NK-92 treated with Interleukin-12 subunit alpha and Interleukin-12 subunit beta, amount 100 ng/mL, for 24 hours (cell line): ENCODE data around the gene FBXO46.
A peak's percentile ranks its signal among the peaks of the same experiment; 100 is the strongest.

Experiments
- DNase-seq: peaks from one replicate; lab custom pipeline; 2025; lab: John Stamatoyannopoulos, UW

FBXO46 gene

DNA sequence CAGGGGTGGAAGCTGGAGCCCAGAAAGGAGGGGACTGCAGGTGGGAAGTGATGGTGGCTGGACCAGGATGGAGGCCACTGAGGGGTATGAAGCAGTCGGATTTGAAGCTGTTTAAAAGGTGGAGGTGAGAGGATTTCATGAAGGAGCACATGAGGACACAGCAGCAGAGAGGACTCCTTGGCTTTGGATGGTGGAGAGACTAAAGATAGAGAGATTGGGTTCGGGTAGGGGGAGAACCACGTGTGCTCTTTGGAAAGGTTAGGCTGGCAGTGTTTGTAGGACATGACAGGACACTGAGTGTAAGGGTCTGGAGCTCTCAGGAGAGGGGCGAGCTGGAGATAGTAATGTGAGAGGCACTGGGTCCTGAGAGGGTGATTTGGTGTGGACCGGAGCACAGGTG lies 47.8 kb downstream of the FBXO46 start:
- no peak for DNase-seq

DNA sequence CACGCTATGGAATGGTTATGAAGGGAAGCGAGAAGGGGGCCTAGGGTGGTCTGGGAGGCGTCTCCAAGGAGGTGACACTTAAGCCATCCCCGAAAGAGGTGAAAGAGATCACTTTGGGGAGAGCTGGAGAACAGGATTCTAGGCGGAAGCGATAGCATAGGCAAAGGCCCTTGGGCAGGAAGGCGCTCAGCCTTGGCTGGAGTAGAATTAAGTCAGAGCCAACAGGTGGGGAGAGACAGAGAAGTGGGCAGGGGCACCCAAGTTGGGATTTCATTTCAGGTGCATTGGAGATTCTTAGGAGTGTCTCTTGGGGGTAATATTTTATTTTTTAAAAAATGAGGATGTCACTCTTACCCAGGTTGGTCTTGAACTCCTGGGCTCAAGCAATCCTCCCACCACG lies 48.6 kb downstream of the FBXO46 start:
- DNase-seq: no peak

DNA sequence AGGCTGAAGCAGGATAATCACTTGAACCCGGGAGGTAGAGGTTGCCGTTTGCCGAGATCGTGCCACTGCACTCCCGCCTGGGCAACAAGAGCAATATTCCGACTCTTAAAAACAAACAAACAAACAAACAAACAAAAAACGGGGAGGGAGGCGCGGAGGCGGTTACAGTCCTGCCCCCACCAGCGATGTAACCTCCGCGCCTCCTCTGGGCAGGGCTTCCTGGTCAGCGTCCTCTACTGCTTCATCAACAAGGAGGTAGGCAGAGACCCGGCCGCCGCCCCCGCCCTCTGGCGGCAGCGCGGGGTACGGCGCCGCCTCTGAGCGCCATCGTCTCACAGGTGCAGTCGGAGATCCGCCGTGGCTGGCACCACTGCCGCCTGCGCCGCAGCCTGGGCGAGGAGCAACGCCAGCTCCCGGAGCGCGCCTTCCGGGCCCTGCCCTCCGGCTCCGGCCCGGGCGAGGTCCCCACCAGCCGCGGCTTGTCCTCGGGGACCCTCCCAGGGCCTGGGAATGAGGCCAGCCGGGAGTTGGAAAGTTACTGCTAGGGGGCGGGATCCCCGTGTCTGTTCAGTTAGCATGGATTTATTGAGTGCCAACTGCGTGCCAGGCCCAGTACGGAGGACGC lies 49.2 kb downstream of the FBXO46 start:
- peak; percentile 68 for DNase-seq

DNA sequence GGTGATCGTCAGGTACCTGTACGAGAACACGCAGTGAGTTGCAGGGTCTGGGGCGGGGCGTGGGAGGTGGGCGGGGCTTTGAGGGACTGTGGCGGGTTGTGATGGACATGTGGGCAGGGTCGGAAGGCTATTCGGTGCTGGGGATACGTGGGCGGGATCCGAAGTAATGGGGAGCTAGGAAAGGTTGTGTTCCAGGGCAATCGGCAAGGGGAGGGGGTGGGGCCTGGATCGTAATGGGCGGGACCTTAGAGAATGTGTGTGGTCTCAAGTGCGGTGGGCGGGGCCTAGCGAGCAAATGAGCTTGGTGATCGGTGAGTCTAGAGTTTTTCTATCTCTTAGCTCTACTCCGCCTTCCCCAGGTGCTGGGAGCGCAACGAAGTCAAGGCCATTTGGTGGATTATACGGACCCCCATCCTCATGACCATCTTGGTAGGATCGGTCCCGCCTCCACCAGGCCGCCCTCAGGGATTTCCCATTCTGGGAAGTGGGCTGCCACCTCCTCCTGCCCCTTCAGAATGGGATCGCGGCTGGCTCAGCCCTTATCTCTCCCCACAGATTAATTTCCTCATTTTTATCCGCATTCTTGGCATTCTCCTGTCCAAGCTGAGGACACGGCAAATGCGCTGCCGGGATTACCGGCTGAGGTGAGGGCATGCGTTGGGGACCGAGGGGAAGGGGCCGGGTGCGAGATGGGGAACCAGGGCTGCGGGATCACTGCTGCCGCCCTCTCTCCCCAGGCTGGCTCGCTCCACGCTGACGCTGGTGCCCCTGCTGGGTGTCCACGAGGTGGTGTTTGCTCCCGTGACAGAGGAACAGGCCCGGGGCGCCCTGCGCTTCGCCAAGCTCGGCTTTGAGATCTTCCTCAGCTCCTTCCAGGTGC lies 53.1 kb downstream of the FBXO46 start:
- DNase-seq: no peak

DNA sequence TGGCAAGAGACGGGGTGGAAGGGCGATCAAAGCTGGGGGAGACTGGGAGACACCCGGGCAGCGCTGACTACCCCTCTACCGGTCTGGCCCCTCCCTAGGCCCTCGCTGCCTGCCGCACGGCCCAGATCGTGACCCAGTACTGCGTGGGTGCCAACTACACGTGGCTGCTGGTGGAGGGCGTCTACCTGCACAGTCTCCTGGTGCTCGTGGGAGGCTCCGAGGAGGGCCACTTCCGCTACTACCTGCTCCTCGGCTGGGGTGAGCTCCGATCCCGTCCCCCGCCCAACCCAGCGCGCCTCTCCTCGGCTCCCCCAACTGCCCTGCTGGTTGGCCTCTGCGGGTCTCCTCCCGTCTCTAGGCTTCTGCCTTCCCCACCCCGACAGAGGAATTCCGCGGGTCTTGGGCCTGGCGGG lies 53.8 kb downstream of the FBXO46 start:
- no peak for DNase-seq

DNA sequence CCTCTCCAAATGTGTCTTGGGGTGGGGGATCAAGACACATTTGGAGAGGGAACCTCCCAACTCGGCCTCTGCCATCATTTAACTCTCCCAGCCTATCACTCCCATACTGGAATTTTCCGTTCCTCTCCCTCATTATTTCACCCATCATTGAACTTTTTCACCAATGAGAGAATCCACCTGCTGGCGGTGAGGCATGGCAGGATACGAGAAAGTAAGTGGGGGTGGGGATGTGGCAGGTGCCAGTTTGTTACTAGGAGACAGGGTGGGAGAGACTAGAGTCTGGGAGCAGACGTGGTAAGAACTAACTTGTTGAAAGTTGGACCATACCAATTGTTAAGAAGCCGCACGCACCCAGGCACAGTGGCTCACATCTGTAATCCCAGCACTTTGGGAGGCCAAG lies 55.8 kb downstream of the FBXO46 start:
- no peak for DNase-seq

DNA sequence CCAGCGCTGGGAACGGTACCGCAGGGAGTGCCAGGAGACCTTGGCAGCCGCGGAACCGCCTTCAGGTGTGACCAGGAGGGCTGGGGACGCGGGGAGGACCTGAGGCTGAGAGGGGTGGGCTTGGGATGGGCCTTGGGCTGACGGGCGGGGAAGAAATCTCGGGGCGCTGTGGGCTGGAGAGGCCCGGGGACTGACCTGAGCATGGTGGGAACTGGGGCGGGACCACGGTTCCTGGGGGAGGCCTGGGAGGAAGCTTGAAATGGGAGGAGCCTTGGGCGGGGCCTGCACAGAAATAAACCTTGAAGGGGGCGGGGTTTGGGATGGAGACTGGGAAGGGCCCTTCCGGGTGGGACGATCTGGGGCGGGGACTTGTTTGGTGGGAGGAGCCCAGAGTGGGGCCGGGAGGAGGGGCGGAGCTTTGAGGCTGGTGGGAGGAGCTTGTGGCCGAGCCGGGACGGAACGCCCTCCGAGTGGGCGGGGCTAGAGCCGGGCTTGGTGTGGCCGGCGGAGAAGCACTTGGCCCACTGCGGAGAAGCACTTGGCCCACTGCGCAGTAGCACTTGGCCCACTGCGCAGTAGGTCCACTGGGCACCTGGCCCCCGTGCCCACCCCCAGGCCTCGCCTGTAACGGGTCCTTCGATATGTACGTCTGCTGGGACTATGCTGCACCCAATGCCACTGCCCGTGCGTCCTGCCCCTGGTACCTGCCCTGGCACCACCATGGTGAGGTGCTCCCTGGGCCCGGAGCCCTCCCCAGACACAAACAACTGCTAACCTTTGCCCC lies 59.8 kb downstream of the FBXO46 start:
- DNase-seq: no peak

DNA sequence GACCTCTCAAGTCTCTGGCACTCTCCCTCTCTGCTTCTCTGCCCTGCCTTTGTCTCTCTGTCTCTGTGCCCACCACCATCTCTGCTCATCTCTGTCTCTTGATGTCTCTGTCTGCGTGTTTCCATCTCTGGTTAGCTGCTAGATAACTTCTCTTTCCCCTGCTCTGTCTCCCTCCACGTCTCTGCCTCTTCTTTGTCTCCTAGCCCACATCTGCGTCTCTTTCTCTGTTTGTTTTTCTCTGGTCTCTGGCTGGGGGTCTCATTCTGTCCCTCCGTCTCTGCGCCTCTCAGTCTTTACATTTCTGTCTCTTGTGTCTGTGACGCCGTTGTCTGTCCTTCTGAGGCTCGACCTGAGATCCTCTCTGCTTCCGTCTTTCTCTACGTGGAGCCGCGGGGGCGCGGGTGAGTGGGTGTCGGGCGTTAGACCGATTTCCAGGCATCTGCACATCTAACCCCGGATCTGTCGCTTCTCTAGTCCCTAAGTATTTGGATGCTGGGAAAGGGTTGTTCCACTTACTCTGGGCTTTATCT lies 62.3 kb downstream of the FBXO46 start:
- no peak for DNase-seq

DNA sequence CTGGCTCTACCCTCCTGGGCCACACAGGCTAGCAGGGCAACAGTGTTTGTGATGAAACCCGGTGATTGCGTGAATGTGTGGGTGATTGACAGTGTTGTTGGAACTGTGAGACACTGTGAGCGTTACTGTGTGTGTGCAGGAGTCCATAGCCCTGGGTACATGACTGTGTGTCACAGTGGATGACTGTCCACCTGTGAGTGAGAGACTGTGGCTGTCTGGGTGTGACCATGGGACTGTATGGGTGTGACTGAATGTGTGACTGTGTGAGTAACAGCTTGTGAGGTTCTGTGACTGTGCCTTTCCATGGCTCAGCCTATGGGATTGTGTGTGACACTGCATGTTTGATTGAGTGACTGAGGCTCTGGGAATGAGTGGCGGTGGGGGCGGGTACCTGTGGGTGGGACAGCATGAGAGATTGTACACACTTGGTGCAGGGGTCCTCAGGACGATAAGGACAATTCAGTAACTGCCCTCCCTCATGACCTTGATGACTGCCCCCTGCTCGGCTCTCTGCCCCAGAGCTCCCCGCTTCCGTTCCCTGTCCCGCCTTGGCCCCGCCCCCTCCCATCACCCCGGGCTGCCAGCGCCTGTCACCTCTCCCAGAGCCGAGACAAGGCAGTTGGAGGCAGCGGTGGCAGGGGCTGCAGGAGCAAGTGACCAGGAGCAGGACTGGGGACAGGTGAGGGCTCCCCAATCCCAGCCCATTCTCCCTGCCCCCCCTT lies 62.9 kb downstream of the FBXO46 start, which contains the start of gene GIPR:
GIPR (plus strand) TSS at position 602 of the 722 bp plus-strand sequence. CDS start 1,300 bp downstream, outside the sequence.
- peak; percentile 77 for DNase-seq

DNA sequence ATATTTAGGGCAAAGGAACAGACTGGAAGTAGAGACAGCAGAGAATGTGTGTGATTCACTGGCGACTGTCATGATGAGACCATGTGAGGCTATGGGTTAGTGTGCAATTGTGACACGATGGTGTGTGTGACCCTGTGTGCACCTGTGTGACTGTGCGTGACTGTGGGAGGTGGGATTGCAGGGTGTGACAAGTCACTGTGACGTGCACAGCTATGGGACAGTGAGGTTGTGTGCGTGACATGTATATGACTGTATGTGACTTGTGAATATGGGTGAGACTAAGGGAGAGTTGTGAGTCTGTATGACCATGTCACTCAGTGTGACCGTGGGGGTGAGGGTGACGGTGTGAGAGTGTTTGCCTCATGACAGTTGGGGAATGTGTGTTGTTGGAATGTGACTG lies 66.1 kb downstream of the FBXO46 start:
- DNase-seq: no peak

DNA sequence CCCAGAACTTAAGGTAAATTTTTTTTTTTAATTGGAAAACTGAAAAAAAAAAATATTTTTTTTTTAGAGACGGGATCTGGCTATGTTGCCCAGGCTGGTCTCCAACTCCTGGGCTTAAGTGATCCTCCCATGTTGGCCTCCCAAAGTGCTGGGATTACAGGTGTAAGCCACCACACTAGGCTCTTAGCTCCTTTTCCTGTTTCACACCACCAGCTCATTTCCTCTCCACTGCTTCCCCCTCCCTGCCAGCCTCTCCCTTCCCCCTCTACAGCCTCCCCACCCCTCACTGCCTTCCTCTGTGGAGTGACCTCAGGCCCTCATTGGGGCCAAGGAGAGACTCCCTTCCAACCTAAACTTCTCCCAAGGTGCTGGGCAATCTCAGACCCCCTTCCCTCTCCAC lies 66.9 kb downstream of the FBXO46 start:
- DNase-seq: no peak

DNA sequence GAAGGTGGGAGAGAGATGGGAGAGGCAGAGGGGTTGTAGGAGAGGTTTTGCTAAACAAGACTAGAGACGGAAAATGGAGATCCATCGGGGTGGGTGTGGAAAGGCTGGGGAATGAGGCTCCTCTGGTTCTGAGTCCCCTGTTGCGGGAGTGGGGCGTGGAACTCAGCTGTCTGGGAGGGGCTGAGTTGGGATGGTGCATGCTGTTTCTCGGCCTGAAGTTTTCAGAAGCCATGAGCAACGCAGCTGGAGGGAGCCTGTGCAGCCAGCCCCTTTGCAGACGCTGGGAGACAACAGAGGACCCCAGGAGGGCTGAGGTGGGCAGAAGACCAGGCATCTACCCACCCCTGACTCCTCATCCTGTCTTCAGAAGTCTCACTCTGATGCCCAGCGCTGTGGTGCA lies 70.1 kb downstream of the FBXO46 start:
- DNase-seq: no peak
